ENCODE results near the gene SERPINI1. TPM values are rescaled to one million over a fixed set of nuclear protein-coding genes. Genes with fewer than 3 reads are reported as not detected.
A peak's percentile ranks its signal among the peaks of the same experiment; 100 is the strongest.

Gene SERPINI1
- total and polyA plus RNA-seq, 12 donors, result 3.2 to 20.7 (median 9.9) TPM

- Histone ChIP-seq H3K27ac (no peak overlapping the region), H3K4me1 (replicated peaks in 1 of 2) (no peaks in the 10 kb centered on the region), H3K27me3 (no peaks in the 10 kb centered on the region), H3K36me3 (replicated peaks in 1 of 2) (no peaks in the 10 kb centered on the region), H3K4me3 (no peak overlapping the region), H3K9me3 (replicated peaks in 1 of 3) (no peaks in the 10 kb centered on the region)
- WGBS, 4 donors, result 70 to 86% (median 78%) methylated on average over 4 of the region's 4 CpGs
- intact Hi-C loops (cut with DNase I), result no loop called here
- no peak for DNase-seq
- TF ChIP-seq POLR2A (IDR thresholded peaks at IDR 0.05) (no peak), CTCF (IDR thresholded peaks at IDR 0.05) (no peak)
Observed at GRCh38 chr3:167870181-167870580, 134.7 kb downstream of the SERPINI1 start.

- WGBS, 4 donors, result 56 to 60% (median 59%) methylated on average over 4 of the region's 4 CpGs
- no peak overlapping the region for H3K4me3 ChIP-seq
- peak overlapping the region in 1 of 5 donors; percentile 32 for H3K27ac ChIP-seq
- H3K9me3 ChIP-seq (replicated peaks in 1 of 3), result no peaks in the 10 kb centered on the region
- DNase-seq, result no peak
- H3K27me3 ChIP-seq, result no peaks in the 10 kb centered on the region
- TF ChIP-seq CTCF (IDR thresholded peaks at IDR 0.05) (no peak), POLR2A (IDR thresholded peaks at IDR 0.05) (no peak)
- no peaks in the 10 kb centered on the region for H3K4me1 ChIP-seq (replicated peaks in 1 of 2)
- H3K36me3 ChIP-seq (replicated peaks in 1 of 2), result no peaks in the 10 kb centered on the region
- intact Hi-C loops (cut with DNase I), result no loop called here
Observed at GRCh38 chr3:167870759-167871158, 135.2 kb downstream of the SERPINI1 start.

GRCh38 chr3:167872032-167872431 lies 136.5 kb downstream of the SERPINI1 start:
- H3K36me3 ChIP-seq (replicated peaks in 1 of 2), result no peaks in the 10 kb centered on the region
- no peak for DNase-seq
- intact Hi-C loops (cut with DNase I), result no loop called here
- TF ChIP-seq POLR2A (IDR thresholded peaks at IDR 0.05), result no peak
- no peak overlapping the region for H3K4me3 ChIP-seq
- H3K27me3 ChIP-seq, result no peaks in the 10 kb centered on the region
- no peaks in the 10 kb centered on the region for H3K4me1 ChIP-seq (replicated peaks in 1 of 2)
- no peak overlapping the region for H3K27ac ChIP-seq
- no peaks in the 10 kb centered on the region for H3K9me3 ChIP-seq (replicated peaks in 1 of 3)
- 59 to 84% (median 74%) methylated on average over 3 of the region's 3 CpGs for WGBS, 4 donors

GRCh38 chr3:167872941-167873340 lies 137.4 kb downstream of the SERPINI1 start:
- 30 to 67% (median 46%) methylated on average over 1 of the region's 1 CpG for WGBS, 4 donors
- no peaks in the 10 kb centered on the region for H3K27me3 ChIP-seq
- intact Hi-C loops (cut with DNase I), result no loop called here
- H3K4me1 ChIP-seq (replicated peaks in 1 of 2), result no peaks in the 10 kb centered on the region
- H3K36me3 ChIP-seq (replicated peaks in 1 of 2), result no peaks in the 10 kb centered on the region
- no peak overlapping the region for H3K27ac ChIP-seq
- no peak overlapping the region for H3K4me3 ChIP-seq
- H3K9me3 ChIP-seq (replicated peaks in 1 of 3), result no peaks in the 10 kb centered on the region
- no peak for TF ChIP-seq CTCF (IDR thresholded peaks at IDR 0.05)
- no peak for DNase-seq

- no peaks in the 10 kb centered on the region for H3K4me1 ChIP-seq (replicated peaks in 1 of 2)
- no peaks in the 10 kb centered on the region for H3K27me3 ChIP-seq
- intact Hi-C loops (cut with DNase I), result no loop called here
- H3K4me3 ChIP-seq, result no peak overlapping the region
- no peak overlapping the region for H3K27ac ChIP-seq
- DNase-seq, result no peak
- H3K9me3 ChIP-seq (replicated peaks in 1 of 3), result no peaks in the 10 kb centered on the region
- TF ChIP-seq POLR2A (IDR thresholded peaks at IDR 0.05), result no peak
- no peaks in the 10 kb centered on the region for H3K36me3 ChIP-seq (replicated peaks in 1 of 2)
Observed at GRCh38 chr3:167874671-167875372, 139.3 kb downstream of the SERPINI1 start.

Small RNA genes lying within 50 kb of the gene (small RNA-seq; reads per million reads assigned to genes)
- gene HMGN1P8, result 0 reads per million in 2 donors

Other genes starting within 250 kb of the SERPINI1 start
- gene WDR49, start 81.8 kb upstream of the SERPINI1 start, total RNA-seq, result 1 to 10 TPM in 1 of 9 donors, under 1 TPM in 5, not detected in 3; 0.25 to 1.3 (median 0.37) TPM
- gene WDR49, start 81.8 kb upstream of the SERPINI1 start, polyA plus RNA-seq, result under 1 TPM in 1 of 3 donors, not detected in 2; 0.07 TPM
- 10 to 100 TPM; 25.0 to 81.1 (median 44.3) TPM for gene PDCD10, start 829 bp upstream of the SERPINI1 start, total RNA-seq
- 100 to 1,000 TPM in 1 of 3 donors, 10 to 100 TPM in 2; 11.6 to 146 (median 18.8) TPM for gene PDCD10, start 829 bp upstream of the SERPINI1 start, polyA plus RNA-seq